Stomach (tissue), 4 donors: ENCODE data around the gene HMGXB3.

Source experiments
- CTCF ChIP-seq, 7 experiments: fragments of 450-650 bp in 4 of 7; fragments of 200-600 bp in 3 of 7; sonication (generic) in 3 of 7; IDR thresholded peaks; one replicate each; pipeline ENCODE4 v1.5.1; 2016 to 2019; ENCODE audit warnings: antibody characterized with exemption in 7 of 7, control low read depth in 2 of 7, mild to moderate bottlenecking in 1 of 7
- POLR2AphosphoS5 ChIP-seq, 3 donors: sonication (generic); formaldehyde crosslinking; IDR thresholded peaks; one replicate each; pipeline ENCODE4 v1.6.1; 2016; ENCODE audit warnings: antibody characterized with exemption in 3 of 3

- no peak for TF ChIP-seq POLR2AphosphoS5 (IDR thresholded peaks at IDR 0.05)
- no peak for TF ChIP-seq CTCF (IDR thresholded peaks at IDR 0.05)
Observed at GRCh38 chr5:150082374-150082773, 81.8 kb downstream of the HMGXB3 start.
